ENCODE measurements around the gene ONECUT2.
"Not testable (repeated sequence)": the region's sequence is repeated elsewhere in the genome, so short reads cannot be mapped to it uniquely, and the experiment has no call there.

ONECUT2 gene

GRCh38 chr18:57502624-57503023, 67.5 kb downstream of the ONECUT2 start:
- Mint-ChIP-seq H3K4me3 (no peak overlapping the region), H3K9me3 (no peaks in the 10 kb centered on the region), H3K4me1 (ENCODE audit: low read depth) (no peaks in the 10 kb centered on the region), H3K27me3 (ENCODE audit: low read depth) (no peaks in the 10 kb centered on the region), H3K27ac (no peak overlapping the region), H3K36me3 (ENCODE audit: low read depth) (no peaks in the 10 kb centered on the region)
- DNase-seq (ENCODE audit: low spot score) = no peak

- Mint-ChIP-seq H3K27ac (no peak overlapping the region), H3K27me3 (ENCODE audit: low read depth) (no peaks in the 10 kb centered on the region), H3K9me3 (no peaks in the 10 kb centered on the region), H3K4me3 (no peak overlapping the region), H3K36me3 (ENCODE audit: low read depth) (no peaks in the 10 kb centered on the region), H3K4me1 (ENCODE audit: low read depth) (no peaks in the 10 kb centered on the region)
- DNase-seq (ENCODE audit: low spot score) = no peak
Observed at GRCh38 chr18:57505231-57505630, 70.1 kb downstream of the ONECUT2 start.

GRCh38 chr18:57516056-57516455, 80.9 kb downstream of the ONECUT2 start:
- peaks cover 2% of the 10 kb centered on the region for H3K27me3 Mint-ChIP-seq (ENCODE audit: low read depth)
- DNase-seq (ENCODE audit: low spot score) = no peak
- no peaks in the 10 kb centered on the region for H3K36me3 Mint-ChIP-seq (ENCODE audit: low read depth)
- H3K4me1 Mint-ChIP-seq (ENCODE audit: low read depth) = no peaks in the 10 kb centered on the region
- H3K4me3 Mint-ChIP-seq = no peak overlapping the region
- H3K9me3 Mint-ChIP-seq = no peaks in the 10 kb centered on the region
- no peak overlapping the region for H3K27ac Mint-ChIP-seq

GRCh38 chr18:57518533-57518932, 83.4 kb downstream of the ONECUT2 start:
- H3K27ac Mint-ChIP-seq = no peak overlapping the region
- no peaks in the 10 kb centered on the region for H3K4me1 Mint-ChIP-seq (ENCODE audit: low read depth)
- peaks cover 4% of the 10 kb centered on the region for H3K27me3 Mint-ChIP-seq (ENCODE audit: low read depth)
- no peaks in the 10 kb centered on the region for H3K36me3 Mint-ChIP-seq (ENCODE audit: low read depth)
- H3K4me3 Mint-ChIP-seq = no peak overlapping the region
- no peak for DNase-seq (ENCODE audit: low spot score)
- H3K9me3 Mint-ChIP-seq = no peaks in the 10 kb centered on the region

- Mint-ChIP-seq H3K9me3 (no peaks in the 10 kb centered on the region), H3K27me3 (ENCODE audit: low read depth) (peaks cover 4% of the 10 kb centered on the region), H3K36me3 (ENCODE audit: low read depth) (no peaks in the 10 kb centered on the region), H3K4me1 (ENCODE audit: low read depth) (no peaks in the 10 kb centered on the region), H3K27ac (no peak overlapping the region), H3K4me3 (no peak overlapping the region)
- DNase-seq (ENCODE audit: low spot score) = no peak
Observed at GRCh38 chr18:57519668-57520424, 84.7 kb downstream of the ONECUT2 start.

- H3K36me3 Mint-ChIP-seq (ENCODE audit: low read depth); H3K9me3 Mint-ChIP-seq; H3K27me3 Mint-ChIP-seq (ENCODE audit: low read depth); H3K27ac Mint-ChIP-seq; H3K4me1 Mint-ChIP-seq (ENCODE audit: low read depth); H3K4me3 Mint-ChIP-seq; DNase-seq (ENCODE audit: low spot score): not testable (repeated sequence)
Observed at GRCh38 chr18:57522348-57522747, 87.2 kb downstream of the ONECUT2 start.

GRCh38 chr18:57523171-57523956, 88.2 kb downstream of the ONECUT2 start:
- no peak for DNase-seq (ENCODE audit: low spot score)
- no peaks in the 10 kb centered on the region for H3K4me1 Mint-ChIP-seq (ENCODE audit: low read depth)
- no peak overlapping the region for H3K27ac Mint-ChIP-seq
- no peaks in the 10 kb centered on the region for H3K9me3 Mint-ChIP-seq
- H3K36me3 Mint-ChIP-seq (ENCODE audit: low read depth) = no peaks in the 10 kb centered on the region
- H3K27me3 Mint-ChIP-seq (ENCODE audit: low read depth) = peaks cover 4% of the 10 kb centered on the region
- no peak overlapping the region for H3K4me3 Mint-ChIP-seq

- DNase-seq (ENCODE audit: low spot score) = no peak
- Mint-ChIP-seq H3K27ac (no peak overlapping the region), H3K27me3 (ENCODE audit: low read depth) (peaks cover 2% of the 10 kb centered on the region), H3K4me3 (no peak overlapping the region), H3K4me1 (ENCODE audit: low read depth) (no peaks in the 10 kb centered on the region), H3K36me3 (ENCODE audit: low read depth) (no peaks in the 10 kb centered on the region), H3K9me3 (no peaks in the 10 kb centered on the region)
Observed at GRCh38 chr18:57527556-57528229, 92.5 kb downstream of the ONECUT2 start.

GRCh38 chr18:57529151-57529550, 94.0 kb downstream of the ONECUT2 start:
- Mint-ChIP-seq H3K4me1 (ENCODE audit: low read depth) (no peaks in the 10 kb centered on the region), H3K27ac (no peak overlapping the region), H3K36me3 (ENCODE audit: low read depth) (no peaks in the 10 kb centered on the region), H3K9me3 (no peaks in the 10 kb centered on the region), H3K27me3 (ENCODE audit: low read depth) (peaks cover 3% of the 10 kb centered on the region), H3K4me3 (no peak overlapping the region)
- DNase-seq (ENCODE audit: low spot score) = no peak

- no peak overlapping the region for H3K4me3 Mint-ChIP-seq
- H3K4me1 Mint-ChIP-seq (ENCODE audit: low read depth) = no peaks in the 10 kb centered on the region
- no peaks in the 10 kb centered on the region for H3K9me3 Mint-ChIP-seq
- DNase-seq (ENCODE audit: low spot score) = no peak
- H3K27me3 Mint-ChIP-seq (ENCODE audit: low read depth) = peaks cover 3% of the 10 kb centered on the region
- no peak overlapping the region for H3K27ac Mint-ChIP-seq
- no peaks in the 10 kb centered on the region for H3K36me3 Mint-ChIP-seq (ENCODE audit: low read depth)
Observed at GRCh38 chr18:57533006-57533867, 98.1 kb downstream of the ONECUT2 start.

GRCh38 chr18:57533868-57534510, 98.8 kb downstream of the ONECUT2 start:
- Mint-ChIP-seq H3K4me3 (no peak overlapping the region), H3K36me3 (ENCODE audit: low read depth) (no peaks in the 10 kb centered on the region), H3K27me3 (ENCODE audit: low read depth) (peaks cover 3% of the 10 kb centered on the region), H3K4me1 (ENCODE audit: low read depth) (no peaks in the 10 kb centered on the region), H3K9me3 (no peaks in the 10 kb centered on the region), H3K27ac (no peak overlapping the region)
- DNase-seq (ENCODE audit: low spot score) = no peak

GRCh38 chr18:57534511-57534909, 99.3 kb downstream of the ONECUT2 start:
- peaks cover 3% of the 10 kb centered on the region for H3K27me3 Mint-ChIP-seq (ENCODE audit: low read depth)
- DNase-seq (ENCODE audit: low spot score) = no peak
- H3K36me3 Mint-ChIP-seq (ENCODE audit: low read depth) = no peaks in the 10 kb centered on the region
- no peaks in the 10 kb centered on the region for H3K4me1 Mint-ChIP-seq (ENCODE audit: low read depth)
- H3K27ac Mint-ChIP-seq = no peak overlapping the region
- no peak overlapping the region for H3K4me3 Mint-ChIP-seq
- H3K9me3 Mint-ChIP-seq = no peaks in the 10 kb centered on the region

GRCh38 chr18:57538614-57539013, 103.4 kb downstream of the ONECUT2 start:
- Mint-ChIP-seq H3K4me1 (ENCODE audit: low read depth) (no peaks in the 10 kb centered on the region), H3K36me3 (ENCODE audit: low read depth) (no peaks in the 10 kb centered on the region), H3K4me3 (no peak overlapping the region), H3K27ac (no peak overlapping the region), H3K27me3 (ENCODE audit: low read depth) (peaks cover 6% of the 10 kb centered on the region), H3K9me3 (no peaks in the 10 kb centered on the region)
- no peak for DNase-seq (ENCODE audit: low spot score)

All from T-helper 2 cell treated with Interferon-gamma antibody and Interleukin-4, amounts not matched to agents 5 μg/mL and 100 μg/mL, for 36 hours (primary cell).